Caki2 (cell line): Measurements from ENCODE around the gene LEMD2. TPM values are rescaled to one million over a fixed set of nuclear protein-coding genes. Genes with fewer than 3 reads are reported as not detected.

Source experiments
- DNase-seq: peaks from one replicate; pipeline ENCODE4 v3.0.0-alpha.2; 2015; ENCODE audit warnings: low read depth
- in situ Hi-C: cut with HindIII; loops from 2 replicates; pipeline ENCODE4 v1.10.0; 2016; ENCODE audit warnings: low sequenced_read_pairs, low pct_unique_long_range_greater_than_20kb, mixed read lengths
- total RNA-seq: library from RNA; depleted of rRNA; stranded (reverse); fragments of >200 nt; shearing (Covaris generic); gene quantifications from 2 replicates; pipeline ENCODE4 v1.2.3, GENCODE V29; 2014; ENCODE audit warnings: low replicate concordance

The LEMD2 gene
- total RNA-seq, 1 experiment from 2014 or later: 167 TPM

DNA sequence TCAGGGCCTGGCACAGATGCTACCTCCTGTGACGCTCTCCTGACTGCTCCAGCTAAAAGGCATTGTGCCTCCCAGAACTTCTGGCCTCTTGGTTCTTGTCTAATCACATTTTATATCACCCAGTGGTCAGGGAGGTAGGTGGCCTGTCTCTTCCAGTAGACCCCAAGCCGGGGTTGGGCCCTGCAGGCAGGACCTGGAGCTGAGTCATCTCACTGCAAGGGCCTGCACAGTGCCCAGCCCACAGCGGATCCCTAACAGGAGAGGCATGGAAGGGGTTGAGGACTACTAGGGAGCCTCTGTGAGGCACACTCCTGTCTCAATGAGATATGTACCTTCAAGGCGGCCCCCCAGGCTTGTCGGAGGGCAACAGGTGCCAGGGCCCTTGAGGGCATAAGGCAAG lies 6.4 kb downstream of the LEMD2 start:
- in situ Hi-C loops: no loop called here
- no peak for DNase-seq

DNA sequence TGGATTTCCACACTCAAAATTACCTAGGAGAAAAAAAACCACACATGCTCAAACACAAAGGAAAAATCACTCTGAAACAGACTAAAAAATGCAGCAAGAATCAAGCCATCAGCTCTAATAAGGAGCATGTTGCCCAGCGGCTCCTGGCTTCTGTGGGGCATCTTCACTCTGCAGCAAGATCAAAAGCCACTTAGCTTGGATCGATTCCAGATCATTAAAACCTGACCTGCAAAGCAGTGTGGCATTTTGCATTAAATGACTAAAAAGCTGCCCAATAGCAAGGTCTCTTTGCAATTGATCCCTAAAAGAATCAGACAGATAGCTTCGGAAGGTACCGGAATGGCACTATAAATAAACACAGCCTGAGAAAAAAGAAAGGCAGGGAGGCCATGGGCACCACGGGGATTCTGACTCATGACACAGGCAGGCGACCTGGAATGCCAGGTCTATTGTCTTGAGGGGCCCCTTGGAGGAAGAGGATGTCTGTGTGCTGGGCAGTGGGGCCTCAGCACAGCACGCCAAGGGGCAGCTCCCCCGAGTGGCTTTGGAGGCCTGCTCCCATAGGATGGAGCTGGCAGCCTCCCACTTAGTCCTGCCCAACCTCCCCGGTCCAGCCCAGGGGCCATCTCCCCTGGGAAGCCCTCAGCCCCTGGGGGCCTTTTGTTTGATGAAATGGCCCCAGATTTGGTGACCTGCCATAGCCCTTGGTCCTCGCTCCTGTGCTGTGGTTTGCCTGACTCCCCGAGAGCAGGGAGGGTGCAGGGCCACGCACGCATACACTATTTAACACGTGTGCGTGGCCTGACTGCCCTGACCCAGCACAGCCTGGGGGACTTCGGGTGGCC lies 7.6 kb downstream of the LEMD2 start:
- DNase-seq: peak; percentile 96
- in situ Hi-C loops: no loop called here

DNA sequence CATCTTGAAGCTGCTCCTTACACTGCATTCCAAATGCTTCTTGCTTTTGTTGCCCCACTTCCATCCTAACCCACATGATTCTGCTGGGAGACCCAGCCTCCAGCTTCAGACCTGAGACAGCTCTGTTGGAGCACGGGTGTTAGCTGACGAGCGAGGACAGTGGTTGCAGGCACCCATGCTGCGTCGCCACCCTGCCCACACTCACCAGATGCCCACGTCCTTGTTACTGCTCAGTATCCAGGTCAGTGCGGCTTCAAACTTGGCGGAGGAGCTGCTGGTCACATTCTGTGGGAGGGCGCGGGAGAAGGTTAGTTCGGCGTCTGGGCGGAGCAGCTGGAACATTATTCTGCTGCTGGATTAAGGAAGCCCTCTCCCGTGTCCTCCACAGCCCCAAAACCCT lies 9.0 kb downstream of the LEMD2 start:
- in situ Hi-C loops: no loop called here
- DNase-seq: no peak

DNA sequence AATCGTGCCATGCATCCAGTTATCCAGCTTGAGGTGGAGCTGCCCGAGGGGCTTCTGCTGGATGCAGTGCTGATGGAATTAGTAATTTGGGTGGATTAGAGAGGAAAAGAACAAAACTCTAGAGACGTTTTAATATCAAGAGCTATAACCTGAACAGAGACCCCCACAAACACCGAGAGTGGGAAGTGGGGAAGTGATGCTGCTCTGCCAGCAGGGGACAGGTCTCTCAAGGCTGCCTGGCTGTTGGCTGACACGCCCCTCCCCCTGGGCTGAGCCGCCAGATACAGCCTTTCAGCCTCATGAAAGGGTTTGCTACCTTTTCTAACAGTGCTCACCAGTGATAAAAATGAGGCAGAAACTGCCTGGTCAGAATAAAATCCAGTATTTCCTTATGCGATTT lies 9.6 kb downstream of the LEMD2 start:
- in situ Hi-C loops: no loop called here
- no peak for DNase-seq

DNA sequence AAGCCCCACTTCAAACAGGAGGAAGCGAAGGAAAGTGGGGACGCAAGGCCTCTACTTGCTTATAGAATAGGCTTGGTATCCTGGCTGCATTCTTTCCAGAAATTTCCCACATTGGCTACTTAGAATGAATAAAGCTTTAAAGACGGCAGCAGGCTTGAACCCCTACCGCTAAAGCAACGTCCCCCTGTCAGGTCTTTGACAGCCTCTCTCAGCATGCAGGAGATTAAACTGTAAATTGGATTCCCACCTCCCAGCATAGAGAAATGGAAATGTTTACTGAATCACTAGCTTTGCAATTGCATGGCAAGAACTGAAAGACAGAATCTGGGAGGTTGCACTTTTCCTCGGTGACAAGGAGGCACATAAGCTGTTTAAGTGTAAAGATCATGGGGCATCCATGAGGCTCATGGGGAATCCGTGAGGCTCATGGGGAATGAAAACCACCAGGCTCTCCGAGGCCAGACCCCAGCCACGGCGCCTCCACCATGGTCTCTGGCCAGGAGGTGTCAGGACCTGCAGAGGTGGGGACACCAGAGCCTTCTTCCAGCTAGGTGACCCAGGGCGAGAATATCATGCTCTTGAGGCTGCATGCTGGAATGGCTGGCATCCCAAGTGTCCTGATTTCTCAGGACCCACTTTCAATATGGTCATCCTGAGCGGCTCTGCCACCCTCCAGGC lies 10.3 kb downstream of the LEMD2 start:
- no peak for DNase-seq
- in situ Hi-C loops: no loop called here

DNA sequence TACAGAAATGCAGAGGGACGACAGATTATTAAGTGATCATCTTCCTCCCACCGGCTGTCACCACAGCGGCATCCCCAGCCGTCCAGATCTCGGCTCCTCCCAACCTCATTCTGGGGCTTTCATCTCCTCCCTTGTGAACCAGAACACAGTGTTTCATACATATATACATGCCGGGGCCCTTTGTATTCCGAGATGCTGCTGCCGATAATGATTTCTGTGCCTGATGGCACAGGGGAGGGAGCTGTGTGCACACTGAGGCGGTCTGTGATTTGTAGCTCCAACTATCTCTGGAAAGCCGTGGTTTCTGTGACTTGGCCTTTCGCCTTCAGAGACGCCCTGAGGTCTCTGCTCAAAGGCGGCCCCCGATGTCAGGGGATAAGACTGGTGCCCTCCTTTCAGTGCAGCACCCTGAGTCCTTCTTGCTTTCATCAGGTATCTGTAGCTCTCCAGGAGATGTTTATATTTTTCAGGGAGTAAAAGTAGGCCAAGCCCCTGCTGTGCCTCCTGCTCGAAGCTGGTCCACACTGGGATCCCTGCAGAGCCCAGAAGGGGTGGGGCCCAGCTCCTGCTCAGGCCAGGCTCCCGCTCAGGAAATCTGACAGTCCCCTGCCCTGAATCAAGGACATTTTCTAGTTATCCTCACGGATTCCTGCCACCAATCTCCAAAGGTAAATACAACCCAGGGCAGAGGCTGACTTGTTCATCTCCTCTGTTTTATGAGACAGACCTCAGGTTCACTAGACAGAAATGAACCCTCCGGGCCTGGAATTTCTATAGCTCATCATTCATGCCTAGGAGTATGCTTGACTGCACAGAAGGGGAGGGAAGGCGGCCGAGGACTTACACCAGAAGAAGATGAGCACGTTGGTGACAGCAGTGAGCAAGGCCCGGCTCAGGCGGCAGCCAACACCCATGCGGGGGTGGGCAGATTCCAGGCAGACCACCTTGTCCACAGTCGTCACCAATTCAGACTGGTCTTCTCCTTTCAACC lies 11.2 kb downstream of the LEMD2 start:
- peak; percentile 92 for DNase-seq
- in situ Hi-C loops: no loop called here

DNA sequence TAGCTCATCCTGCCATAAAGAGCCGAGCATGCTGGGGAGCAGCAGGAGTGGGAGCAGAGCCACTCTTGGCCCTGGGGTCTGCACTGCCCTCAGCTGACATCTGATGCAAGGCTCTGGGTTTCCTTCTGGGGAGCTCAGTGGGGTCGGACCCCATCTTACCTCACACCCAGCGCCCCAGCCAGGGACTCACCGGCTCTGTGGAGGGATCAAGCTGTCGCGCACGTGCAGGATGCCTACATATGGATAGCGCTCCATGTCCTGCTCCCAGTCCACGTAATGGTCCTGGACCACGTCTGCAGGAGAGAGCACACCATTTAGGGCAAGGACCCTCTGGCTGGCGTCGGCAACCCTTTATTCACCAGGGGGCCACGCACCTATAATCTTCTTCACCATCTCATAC lies 12.2 kb downstream of the LEMD2 start:
- in situ Hi-C loops: no loop called here

DNA sequence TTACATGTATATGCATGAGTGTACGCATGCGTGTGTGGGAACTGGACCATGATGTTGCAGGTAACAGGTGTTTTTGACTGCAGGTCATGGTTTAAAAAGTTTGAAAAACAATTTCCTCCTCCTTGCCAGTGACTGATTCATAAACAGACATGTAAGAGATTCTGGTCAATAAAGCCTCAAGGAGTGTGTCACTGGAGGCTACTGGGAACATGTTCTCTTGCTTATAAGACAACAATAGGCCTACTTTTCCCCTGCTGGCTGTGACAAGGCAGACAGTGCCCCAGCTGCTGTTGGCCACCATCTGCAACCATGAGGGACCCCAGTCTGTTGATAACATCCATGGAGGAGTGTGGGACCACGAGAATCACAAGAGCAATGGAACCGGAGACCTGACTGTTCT lies 12.7 kb downstream of the LEMD2 start:
- in situ Hi-C loops: no loop called here
- no peak for DNase-seq

More for the DNA sequence above, 12.2 kb downstream of the LEMD2 start:
- DNase-seq: no peak

DNA sequence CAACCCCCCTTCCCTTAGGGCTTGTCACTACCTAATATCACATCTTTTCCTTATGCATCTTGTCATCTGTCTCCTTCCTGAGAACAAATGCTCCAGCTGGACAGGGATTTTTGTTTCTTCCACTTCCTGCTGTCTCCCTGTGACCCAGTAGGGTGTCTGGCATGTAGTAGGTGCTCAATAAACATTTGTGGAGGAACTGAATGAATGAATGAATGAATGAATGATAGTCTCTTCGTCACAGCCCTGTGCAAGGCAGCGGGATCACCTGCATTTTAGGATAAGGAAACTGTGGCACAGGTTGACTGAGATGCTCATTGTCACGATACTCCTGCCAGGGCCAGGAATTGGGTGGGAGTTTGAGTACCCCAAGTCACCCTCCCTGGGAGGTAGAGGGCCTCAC lies 14.2 kb downstream of the LEMD2 start:
- no peak for DNase-seq
- in situ Hi-C loops: no loop called here

DNA sequence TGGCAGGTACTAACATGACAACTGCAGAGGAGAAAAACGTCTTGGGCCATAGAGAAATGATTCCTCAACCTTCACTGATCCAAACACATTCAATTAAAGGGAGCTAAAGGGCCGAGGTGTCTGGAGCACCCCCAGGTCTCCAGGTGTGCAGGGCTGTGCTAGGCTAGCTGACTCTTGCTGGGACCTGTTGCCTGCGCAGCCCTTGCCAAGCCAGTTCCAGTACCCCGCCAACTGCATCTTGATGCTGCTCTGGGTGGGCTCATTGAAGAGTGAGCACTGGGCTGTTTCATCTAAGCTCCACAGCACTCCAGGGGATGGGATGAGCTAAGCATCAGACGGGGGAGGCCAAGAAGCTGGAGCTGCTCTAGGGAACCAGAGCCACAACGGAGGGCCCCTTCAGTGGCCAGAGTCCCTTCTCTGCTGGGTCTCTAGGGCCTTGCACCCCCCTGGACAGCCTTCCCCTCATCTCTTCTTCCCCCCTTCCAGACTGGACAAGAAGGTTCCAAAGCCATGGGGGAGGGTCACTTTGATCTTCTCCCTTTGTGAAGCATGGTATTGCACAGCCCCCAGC lies 15.9 kb downstream of the LEMD2 start:
- no peak for DNase-seq
- in situ Hi-C loops: no loop called here

DNA sequence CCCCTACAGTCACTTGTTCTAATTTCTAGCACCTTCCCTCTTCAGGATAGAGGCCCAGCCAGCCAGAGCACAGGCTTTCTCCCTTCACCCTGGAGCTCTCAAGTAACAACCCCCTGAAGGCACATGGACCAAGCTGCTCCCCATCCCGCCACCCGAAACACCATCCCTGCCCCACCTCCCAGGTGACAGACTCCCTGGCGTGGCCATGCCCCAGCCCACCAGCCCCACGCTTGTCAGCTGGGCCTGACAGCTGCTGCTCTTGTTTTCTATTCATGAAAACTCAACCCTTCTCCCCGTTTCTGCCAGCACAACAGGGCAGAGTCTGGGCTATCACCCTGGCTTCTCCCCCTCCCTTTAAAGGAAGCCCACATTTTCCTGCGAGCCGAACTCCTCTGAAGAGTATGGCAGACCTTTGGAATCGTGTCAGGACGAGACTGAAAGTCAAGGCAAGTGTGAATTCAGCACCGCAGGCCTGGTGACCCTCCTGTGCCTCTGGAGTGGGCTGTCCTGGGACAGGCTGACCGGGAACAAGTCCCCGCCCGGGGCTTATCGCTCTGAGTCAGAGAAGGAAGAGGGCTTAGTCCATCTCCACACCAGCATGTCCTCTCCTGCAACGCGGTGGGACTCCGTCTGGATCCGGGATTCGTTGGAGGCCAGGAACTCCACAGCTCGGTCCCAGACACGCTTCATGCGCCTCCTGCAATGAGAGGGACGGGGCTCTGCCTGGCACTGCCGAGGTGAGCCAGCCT lies 16.7 kb downstream of the LEMD2 start:
- in situ Hi-C loops: no loop called here
- DNase-seq: no peak

DNA sequence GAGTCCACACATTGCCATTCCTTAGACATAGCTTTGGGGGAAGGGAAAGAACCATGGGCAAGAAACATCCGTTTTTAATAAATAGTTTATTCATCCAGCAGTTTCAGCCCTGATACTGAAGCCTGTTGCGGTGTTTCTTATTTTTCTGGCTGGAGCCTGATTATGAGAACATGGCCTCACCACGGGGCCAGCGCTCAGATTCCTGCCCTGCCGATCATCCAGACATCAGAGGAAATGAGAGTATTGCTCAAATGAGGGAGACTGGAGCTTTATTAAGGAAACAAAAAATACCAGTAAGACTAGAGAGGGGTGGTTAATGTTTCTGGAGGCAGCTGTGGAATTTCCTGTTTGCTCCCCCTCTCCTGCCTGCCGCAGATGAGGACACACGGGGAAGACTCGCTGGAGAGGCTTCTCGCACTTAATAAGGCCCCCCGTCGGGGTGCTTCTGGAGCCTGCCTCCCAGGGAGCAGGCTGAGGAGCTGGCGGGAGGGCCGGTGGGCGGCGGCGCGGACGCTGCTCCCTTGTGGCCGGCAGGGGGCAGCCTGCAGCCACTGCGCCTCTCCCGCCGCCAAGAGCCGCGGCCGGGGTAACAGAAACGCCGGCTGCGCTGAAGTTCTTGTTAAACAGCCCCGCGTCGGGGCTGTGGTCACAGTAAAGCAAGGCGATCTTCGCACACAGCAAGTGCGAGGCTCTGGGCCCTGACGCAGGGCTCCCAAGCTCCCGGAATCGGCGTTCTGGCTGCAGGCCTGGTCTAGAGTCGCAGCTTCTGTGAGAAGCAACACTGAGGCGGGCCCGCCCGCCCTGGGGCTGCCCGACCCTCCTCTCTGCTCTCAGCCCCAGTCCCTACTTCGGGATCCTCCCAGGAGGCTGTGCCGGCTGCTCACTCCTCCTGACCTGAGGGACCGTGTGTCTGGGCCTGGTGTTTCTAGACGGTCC lies 17.5 kb downstream of the LEMD2 start:
- in situ Hi-C loops: no loop called here
- DNase-seq: peak; percentile 86

DNA sequence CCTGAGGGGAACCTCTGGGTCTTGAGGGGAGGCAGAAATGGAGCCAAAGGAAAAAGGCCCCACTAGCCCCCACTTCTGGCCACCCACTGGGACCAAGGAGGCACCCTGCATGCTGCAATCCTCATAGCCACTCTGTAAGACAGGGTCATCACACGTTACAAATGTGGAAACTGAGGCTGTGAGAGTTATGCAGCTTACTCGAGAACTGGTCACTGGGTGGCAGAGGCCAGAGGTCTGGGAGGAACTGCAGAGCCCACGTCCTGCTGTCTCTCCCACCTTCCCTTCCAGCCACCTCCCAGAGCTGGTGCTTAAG lies 18.1 kb downstream of the LEMD2 start:
- no peak for DNase-seq
- in situ Hi-C loops: no loop called here

DNA sequence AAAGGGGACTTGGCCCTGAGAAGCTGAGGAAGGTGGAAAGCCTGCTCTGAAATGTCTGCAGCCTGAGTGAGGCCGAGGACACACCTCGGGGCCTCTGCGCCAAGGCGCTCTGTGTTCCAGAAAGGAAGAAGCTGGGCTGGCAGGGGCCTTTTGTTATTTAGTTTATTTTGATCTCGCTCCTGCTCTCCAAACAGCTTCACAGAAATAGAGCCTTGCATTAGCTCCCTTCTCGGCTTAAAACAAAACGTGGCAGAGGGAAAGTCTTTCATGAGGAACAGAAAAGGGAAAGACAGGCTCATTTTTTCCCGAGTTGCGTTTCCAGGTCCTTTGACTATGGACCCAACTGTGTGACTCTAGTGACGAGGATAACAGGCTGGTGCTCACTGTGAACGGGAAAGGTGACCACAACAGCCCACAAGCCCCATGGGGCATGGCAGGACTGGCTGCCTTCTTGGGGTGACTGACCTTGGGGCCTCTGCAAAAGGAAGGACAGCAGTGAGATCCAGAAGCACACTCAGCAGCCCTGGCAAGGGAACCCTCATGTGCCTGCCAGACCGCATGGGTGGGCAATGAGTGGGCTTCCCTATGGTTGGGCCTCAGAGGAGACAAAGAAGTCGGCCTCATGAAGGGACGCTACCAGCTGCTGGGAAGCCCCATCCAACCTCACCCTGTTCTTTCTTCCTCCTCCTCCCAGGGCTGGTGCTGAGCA lies 18.7 kb downstream of the LEMD2 start:
- no peak for DNase-seq
- in situ Hi-C loops: no loop called here

DNA sequence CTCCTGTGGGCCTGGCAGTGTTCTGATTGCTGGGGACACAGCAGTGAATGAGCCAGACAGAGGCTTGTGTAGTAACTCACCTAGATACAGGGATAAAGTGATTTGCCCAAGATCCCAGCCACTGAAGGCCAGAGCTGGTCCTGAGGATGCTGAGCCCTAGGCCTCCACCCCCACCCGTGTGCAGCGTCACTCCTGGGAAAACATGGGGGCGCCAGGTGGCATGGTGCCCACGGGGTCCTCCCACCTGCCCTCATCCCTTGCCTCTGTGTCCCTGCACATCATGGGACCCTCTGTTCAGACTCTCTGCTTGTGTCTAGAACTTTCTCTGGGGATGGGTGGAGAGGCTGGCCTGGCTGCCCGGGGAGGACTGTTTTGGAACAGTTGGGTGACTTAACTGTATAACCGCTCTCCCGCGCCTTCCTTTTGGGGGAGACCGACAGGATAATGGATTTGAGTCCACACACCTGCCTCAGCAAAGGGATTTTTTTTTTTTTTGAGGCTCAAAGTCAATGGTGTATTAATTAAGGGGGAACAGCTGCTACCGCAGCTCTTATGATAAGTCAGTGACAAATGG lies 19.6 kb downstream of the LEMD2 start:
- DNase-seq: no peak
- in situ Hi-C loops: no loop called here

DNA sequence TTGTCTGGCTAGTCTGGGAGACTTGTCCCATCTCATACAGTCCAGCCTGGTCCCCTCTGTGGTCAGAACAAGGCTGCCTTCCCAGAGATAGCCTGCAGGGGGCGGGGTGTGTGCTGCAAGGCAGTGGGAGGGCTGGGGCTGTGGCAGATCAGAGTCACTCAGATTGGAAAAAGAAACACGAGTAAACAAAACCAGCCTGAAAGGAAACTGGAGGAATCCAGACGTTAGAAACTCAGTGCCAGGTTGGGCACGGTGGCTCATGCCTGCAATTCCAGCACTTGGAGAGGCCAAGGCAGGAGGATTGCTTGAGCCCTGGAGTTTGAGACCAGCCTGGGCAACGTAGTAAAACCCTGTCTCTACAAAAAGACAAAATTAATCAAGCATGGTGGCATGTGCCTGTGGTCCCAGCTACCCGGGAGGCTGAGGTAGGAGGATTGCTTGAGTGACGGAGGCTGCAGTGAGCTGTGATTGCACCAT lies 20.2 kb downstream of the LEMD2 start:
- in situ Hi-C loops: no loop called here
- DNase-seq: peak; percentile 56
